Activated CD8-positive, alpha-beta memory T cell treated with anti-CD3 and anti-CD28 coated beads, Interleukin-2, amount 50 U/mL, for 24 hours (primary cell): ENCODE results near the gene ZNF865.
"Not testable (repeated sequence)": the region's sequence is repeated elsewhere in the genome, so short reads cannot be mapped to it uniquely, and the experiment has no call there.

Source experiments
- DNase-seq: peaks from one replicate; pipeline ENCODE4 v3.0.0-alpha.2; 2020; ENCODE audit errors: extremely low read depth

ZNF865 gene

GRCh38 chr19:55605637-55606470 lies at the start of gene ZNF865:
Gene ZNF865, plus strand, starts transcription at chr19:55605647. Its CDS starts 7,972 bp downstream, at chr19:55613619.
- DNase-seq: no peak

GRCh38 chr19:55559684-55560083 lies 45.8 kb upstream of the ZNF865 start:
- no peak for DNase-seq

GRCh38 chr19:55563261-55563690 lies 42.2 kb upstream of the ZNF865 start:
- DNase-seq: no peak

GRCh38 chr19:55566823-55567222 lies 38.6 kb upstream of the ZNF865 start:
- no peak for DNase-seq

- no peak for DNase-seq
Measured at GRCh38 chr19:55567708-55568328, 37.6 kb upstream of the ZNF865 start.

GRCh38 chr19:55569477-55569876 lies 36.0 kb upstream of the ZNF865 start:
- not testable (repeated sequence) for DNase-seq

- DNase-seq: not testable (repeated sequence)
Measured at GRCh38 chr19:55573929-55574328, 31.5 kb upstream of the ZNF865 start.

GRCh38 chr19:55576746-55577145 lies 28.7 kb upstream of the ZNF865 start:
- no peak for DNase-seq

GRCh38 chr19:55578031-55578760 lies 27.3 kb upstream of the ZNF865 start:
- DNase-seq: no peak

GRCh38 chr19:55578761-55579747 lies 26.4 kb upstream of the ZNF865 start:
- DNase-seq: no peak

GRCh38 chr19:55579766-55580621 lies 25.5 kb upstream of the ZNF865 start:
- no peak for DNase-seq

GRCh38 chr19:55580628-55581144 lies 24.8 kb upstream of the ZNF865 start, which contains the start of gene ZNF579:
Gene ZNF579, minus strand, starts transcription at chr19:55580848. Its CDS starts 1,209 bp downstream, at chr19:55579639.
- DNase-seq: peak; percentile 57

GRCh38 chr19:55581145-55581822 lies 24.2 kb upstream of the ZNF865 start:
- no peak for DNase-seq

GRCh38 chr19:55581823-55582223 lies 23.6 kb upstream of the ZNF865 start:
- no peak for DNase-seq

GRCh38 chr19:55582284-55582683 lies 23.2 kb upstream of the ZNF865 start:
- DNase-seq: not testable (repeated sequence)

- DNase-seq: not testable (repeated sequence)
Measured at GRCh38 chr19:55583897-55584296, 21.6 kb upstream of the ZNF865 start.

- no peak for DNase-seq
Measured at GRCh38 chr19:55584871-55585270, 20.6 kb upstream of the ZNF865 start.

- no peak for DNase-seq
Measured at GRCh38 chr19:55585658-55586339, 19.6 kb upstream of the ZNF865 start.
